ENCODE data around the gene BPIFB1. TPM values are rescaled to one million over a fixed set of nuclear protein-coding genes. Genes with fewer than 3 reads are reported as not detected.

The BPIFB1 gene
- total RNA-seq, 4 donors from 2014 or later = 0.58 to 128 TPM; not detected in 2

DNA sequence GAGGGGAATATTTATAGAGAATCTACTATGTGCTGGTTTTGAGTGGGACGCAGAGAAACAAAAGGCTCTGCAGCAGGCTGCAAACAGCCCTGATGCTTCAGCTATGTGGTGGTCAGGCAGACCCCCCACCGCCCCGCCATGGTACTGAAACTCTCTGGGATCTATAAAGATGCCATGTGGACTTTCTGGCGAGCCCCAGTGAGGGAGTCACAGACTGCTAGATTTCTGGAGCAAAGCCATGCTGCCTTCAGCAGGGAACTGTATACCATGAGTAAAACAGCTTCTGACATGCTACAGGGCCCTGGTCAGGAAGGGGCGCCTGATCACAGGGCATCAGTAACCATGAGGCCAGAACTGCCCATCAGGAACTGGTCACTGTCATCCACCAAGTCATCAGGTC is 19.2 kb upstream of the BPIFB1 start:
- WGBS, 2 donors (ENCODE audit: low coverage in 1 of 2) = no CpG with 5 or more reads among the region's 5 CpGs
- Histone ChIP-seq H3K4me3 (no peak overlapping the region), H3K36me3 (no peaks in the 10 kb centered on the region), H3K27ac (no peak overlapping the region), H3K9me3 (peaks cover 0 to 15% (median 0%) of the 10 kb centered on the region in 3 donors), H3K27me3 (peaks cover 74% of the 10 kb centered on the region), H3K4me1 (no peaks in the 10 kb centered on the region)
- no peak for TF ChIP-seq EP300 (IDR thresholded peaks at IDR 0.05)
- no peak for TF ChIP-seq POLR2A (IDR thresholded peaks at IDR 0.05)
- TF ChIP-seq, protein P1, sequence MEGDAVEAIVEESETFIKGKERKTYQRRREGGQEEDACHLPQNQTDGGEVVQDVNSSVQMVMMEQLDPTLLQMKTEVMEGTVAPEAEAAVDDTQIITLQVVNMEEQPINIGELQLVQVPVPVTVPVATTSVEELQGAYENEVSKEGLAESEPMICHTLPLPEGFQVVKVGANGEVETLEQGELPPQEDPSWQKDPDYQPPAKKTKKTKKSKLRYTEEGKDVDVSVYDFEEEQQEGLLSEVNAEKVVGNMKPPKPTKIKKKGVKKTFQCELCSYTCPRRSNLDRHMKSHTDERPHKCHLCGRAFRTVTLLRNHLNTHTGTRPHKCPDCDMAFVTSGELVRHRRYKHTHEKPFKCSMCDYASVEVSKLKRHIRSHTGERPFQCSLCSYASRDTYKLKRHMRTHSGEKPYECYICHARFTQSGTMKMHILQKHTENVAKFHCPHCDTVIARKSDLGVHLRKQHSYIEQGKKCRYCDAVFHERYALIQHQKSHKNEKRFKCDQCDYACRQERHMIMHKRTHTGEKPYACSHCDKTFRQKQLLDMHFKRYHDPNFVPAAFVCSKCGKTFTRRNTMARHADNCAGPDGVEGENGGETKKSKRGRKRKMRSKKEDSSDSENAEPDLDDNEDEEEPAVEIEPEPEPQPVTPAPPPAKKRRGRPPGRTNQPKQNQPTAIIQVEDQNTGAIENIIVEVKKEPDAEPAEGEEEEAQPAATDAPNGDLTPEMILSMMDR (IDR thresholded peaks at IDR 0.05) = no peak
- TF ChIP-seq POLR2AphosphoS5 (IDR thresholded peaks at IDR 0.05) = no peak
- ATAC-seq = no peak

DNA sequence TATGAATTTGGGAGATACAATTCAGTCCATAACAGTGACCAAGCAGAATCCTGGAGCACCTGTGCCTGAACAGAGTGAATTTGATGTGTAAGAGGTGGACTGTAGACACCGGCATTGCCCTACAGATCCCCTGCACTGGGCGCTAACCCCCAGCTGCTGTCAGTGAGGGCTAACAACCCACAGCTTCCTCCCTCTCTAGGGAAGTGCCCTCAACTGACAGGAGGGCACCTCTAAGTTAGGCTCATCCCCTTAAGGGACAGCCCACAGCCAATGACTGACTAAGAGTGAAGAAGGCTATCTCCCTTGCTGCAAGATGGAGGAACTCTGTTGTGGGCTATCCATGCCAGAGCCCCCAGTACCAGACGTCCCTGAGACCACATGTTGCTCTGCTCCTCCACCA is 15.3 kb upstream of the BPIFB1 start:
- no peaks in the 10 kb centered on the region for H3K36me3 ChIP-seq
- WGBS, 2 donors (ENCODE audit: low coverage in 1 of 2) = 30 to 50% methylated on average over 1 to 2 of the region's 3 CpGs

DNA sequence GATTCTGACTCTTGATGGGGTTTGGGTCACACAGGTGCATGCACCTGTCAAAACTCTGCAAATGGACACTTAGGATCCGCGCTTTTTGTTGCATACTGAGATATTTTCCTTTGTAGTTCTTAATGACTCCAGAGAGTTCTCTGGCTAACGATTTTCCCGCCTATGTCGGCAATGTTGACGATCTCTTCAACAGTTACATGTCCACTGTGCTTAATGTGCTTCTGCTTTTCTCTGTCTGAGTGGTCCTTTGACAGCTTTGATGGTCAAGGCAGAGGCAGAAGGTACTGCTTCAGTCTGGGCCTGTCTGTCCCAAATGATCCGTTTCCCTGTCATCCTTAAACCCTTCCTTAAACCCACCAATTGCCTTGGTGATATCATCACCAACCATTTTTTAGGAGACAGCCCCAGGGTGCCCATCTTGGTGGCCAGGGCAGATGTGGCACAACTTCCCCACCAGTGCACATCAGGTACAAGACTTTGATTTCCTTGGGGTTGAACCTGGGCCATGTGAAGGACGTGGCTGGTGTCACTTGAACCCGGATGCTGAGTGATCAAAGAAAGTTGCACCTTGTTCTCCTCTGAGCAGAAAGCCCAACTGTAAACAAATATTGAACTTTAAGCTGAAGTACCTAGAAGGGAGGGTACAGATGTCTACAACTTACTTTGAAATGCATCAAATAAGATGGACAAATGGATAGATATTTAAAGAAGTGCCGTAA is 10.7 kb upstream of the BPIFB1 start:
- Histone ChIP-seq H3K36me3 (no peaks in the 10 kb centered on the region), H3K27me3 (peaks cover 51% of the 10 kb centered on the region), H3K4me1 (no peaks in the 10 kb centered on the region), H3K4me3 (no peak overlapping the region), H3K9me3 (no peaks in the 10 kb centered on the region), H3K27ac (no peak overlapping the region)
- ATAC-seq = no peak
- 86 to 100% methylated on average over 7 to 8 of the region's 10 CpGs for WGBS, 2 donors (ENCODE audit: low coverage in 1 of 2)
- no peak for TF ChIP-seq POLR2AphosphoS5 (IDR thresholded peaks at IDR 0.05)
- TF ChIP-seq EP300 (IDR thresholded peaks at IDR 0.05) = no peak

More for the DNA sequence above, 15.3 kb upstream of the BPIFB1 start:
- no peaks in the 10 kb centered on the region for H3K4me1 ChIP-seq
- no peak for ATAC-seq
- no peak overlapping the region for H3K27ac ChIP-seq
- no peaks in the 10 kb centered on the region for H3K9me3 ChIP-seq
- no peak overlapping the region for H3K4me3 ChIP-seq
- no peak for TF ChIP-seq EP300 (IDR thresholded peaks at IDR 0.05)
- no peak for TF ChIP-seq POLR2A (IDR thresholded peaks at IDR 0.05)
- no peak for TF ChIP-seq POLR2AphosphoS5 (IDR thresholded peaks at IDR 0.05)
- TF ChIP-seq, protein P1 (IDR thresholded peaks at IDR 0.05) = no peak
- H3K27me3 ChIP-seq = peaks cover 72% of the 10 kb centered on the region

DNA sequence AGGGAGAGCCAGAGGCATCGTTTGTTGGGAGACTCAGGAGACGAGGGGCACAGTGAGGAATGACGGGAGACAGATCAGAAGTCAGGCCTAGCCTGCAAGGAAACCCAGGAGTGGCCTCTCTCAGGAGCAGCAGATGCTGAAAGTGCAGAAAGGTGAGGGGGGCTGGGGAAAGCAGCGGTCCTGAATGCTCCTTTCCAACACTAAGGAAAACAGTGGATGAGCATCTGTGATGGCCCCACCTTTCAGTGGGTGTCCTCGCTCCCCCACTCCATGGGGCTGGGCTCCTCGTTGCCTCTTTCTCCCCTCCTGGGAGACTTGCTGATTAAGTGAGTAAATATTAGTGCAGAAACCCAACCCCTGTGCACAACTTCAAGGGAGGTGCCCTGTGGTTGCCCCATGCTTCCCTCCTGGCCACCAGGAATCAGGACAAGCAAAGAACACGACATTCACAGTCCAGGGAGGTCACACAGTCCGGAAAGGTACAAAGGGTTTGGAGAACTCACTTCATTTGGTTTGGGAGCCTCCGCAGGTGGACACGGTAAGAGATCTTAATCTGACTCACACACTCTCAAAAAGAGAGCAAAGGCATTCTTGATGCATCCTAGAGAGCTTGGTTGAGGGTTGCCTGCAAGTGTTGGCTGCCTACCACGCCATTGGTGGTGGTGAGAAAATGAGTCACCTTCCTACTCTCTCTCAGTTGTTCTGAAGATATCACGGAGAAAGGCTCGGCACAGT is 9.7 kb upstream of the BPIFB1 start:
- Histone ChIP-seq H3K27ac (no peak overlapping the region), H3K4me1 (no peaks in the 10 kb centered on the region), H3K27me3 (peaks cover 50% of the 10 kb centered on the region), H3K9me3 (no peaks in the 10 kb centered on the region), H3K36me3 (no peaks in the 10 kb centered on the region), H3K4me3 (no peak overlapping the region)
- ATAC-seq = no peak
- 54% methylated on average over 6 to 8 of the region's 13 CpGs for WGBS, 2 donors (ENCODE audit: low coverage in 1 of 2)
- TF ChIP-seq, protein P1 (IDR thresholded peaks at IDR 0.05) = no peak
- no peak for TF ChIP-seq POLR2AphosphoS5 (IDR thresholded peaks at IDR 0.05)
- TF ChIP-seq POLR2A (IDR thresholded peaks at IDR 0.05) = no peak
- no peak for TF ChIP-seq EP300 (IDR thresholded peaks at IDR 0.05)

DNA sequence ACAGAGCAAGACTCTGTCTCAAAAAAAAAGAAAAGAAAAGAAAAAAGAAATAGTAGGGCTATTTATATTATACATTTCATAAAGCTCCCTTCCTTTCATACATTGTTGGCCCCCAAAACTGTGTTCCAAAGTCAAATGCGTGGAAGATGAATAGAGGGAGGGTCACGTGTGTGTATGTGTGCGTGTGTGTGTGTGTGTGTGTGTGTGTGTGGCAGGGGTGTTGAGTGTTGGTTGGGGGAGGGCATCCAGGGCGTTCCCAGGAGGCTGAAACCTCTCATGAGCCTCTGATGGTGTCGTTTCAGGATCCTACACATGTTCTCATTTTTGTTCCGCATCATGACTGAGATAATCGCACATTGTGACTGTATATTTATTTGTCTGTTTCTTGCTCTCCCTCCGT is 7.8 kb upstream of the BPIFB1 start:
- ATAC-seq = no peak
- Histone ChIP-seq H3K4me1 (no peaks in the 10 kb centered on the region), H3K27me3 (peaks cover 51% of the 10 kb centered on the region), H3K36me3 (no peaks in the 10 kb centered on the region), H3K27ac (no peak overlapping the region), H3K9me3 (no peaks in the 10 kb centered on the region), H3K4me3 (no peak overlapping the region)
- no peak for TF ChIP-seq POLR2AphosphoS5 (IDR thresholded peaks at IDR 0.05)
- no peak for TF ChIP-seq EP300 (IDR thresholded peaks at IDR 0.05)
- TF ChIP-seq, protein P1 (IDR thresholded peaks at IDR 0.05) = no peak
- TF ChIP-seq POLR2A (IDR thresholded peaks at IDR 0.05) = no peak
- WGBS, 2 donors (ENCODE audit: low coverage in 1 of 2) = 59 to 84% methylated on average over 6 to 8 of the region's 8 CpGs
